ENCODE data around the gene VMP1. TPM values are rescaled to one million over a fixed set of nuclear protein-coding genes. Genes with fewer than 3 reads are reported as not detected.

VMP1 gene
- total and polyA plus RNA-seq, 2 of the 13 experiments (the other 11 are each of a cell fraction or from before 2014, with no cell fraction given), result 186 to 271 TPM

GRCh38 chr17:59842901-59843652 is 135.6 kb downstream of the VMP1 start (continued):
- no peak; the same call in 1 of the 2 replicates for TF ChIP-seq AHR (CRISPR knock-in tag; IDR thresholded peaks at IDR 0.05)
- TF ChIP-seq ZBTB26 (CRISPR knock-in tag; IDR thresholded peaks at IDR 0.05; ENCODE audit: borderline replicate concordance), result no peak
- no peak; the same call in 1 of the 2 replicates for TF ChIP-seq ZKSCAN1 (IDR thresholded peaks at IDR 0.05; ENCODE audit: low read length)
- TF ChIP-seq MLXIP (CRISPR knock-in tag; IDR thresholded peaks at IDR 0.05; ENCODE audit: borderline replicate concordance), result no peak
- TF ChIP-seq SP2 (CRISPR knock-in tag; IDR thresholded peaks at IDR 0.05), result no peak; the same call in 1 of the 2 replicates
- TF ChIP-seq HNRNPH1 (optimal IDR thresholded peaks at IDR 0.05; ENCODE audit: low read depth, low read length), result no peak
- no peak; the same call in 1 of the 2 replicates for TF ChIP-seq ZNF766 (CRISPR knock-in tag; IDR thresholded peaks at IDR 0.05; ENCODE audit: borderline replicate concordance)
- TF ChIP-seq GPN1 (CRISPR knock-in tag; IDR thresholded peaks at IDR 0.05; ENCODE audit: borderline replicate concordance), result no peak
- TF ChIP-seq ZNF547 (CRISPR knock-in tag; IDR thresholded peaks at IDR 0.05), result peak; percentile 67
- peak; percentile 9; the same call in 1 of the 2 replicates for TF ChIP-seq GFI1 (CRISPR knock-in tag; IDR thresholded peaks at IDR 0.05; ENCODE audit: borderline replicate concordance)
- TF ChIP-seq KDM5B (CRISPR knock-in tag; IDR thresholded peaks at IDR 0.05; ENCODE audit: borderline replicate concordance), result no peak
- TF ChIP-seq ETS1 (CRISPR knock-in tag; IDR thresholded peaks at IDR 0.05), result no peak
- no peak for TF ChIP-seq GABPA (IDR thresholded peaks at IDR 0.05; ENCODE audit: low read depth, low read length)
- TF ChIP-seq GABPA (CRISPR knock-in tag; IDR thresholded peaks at IDR 0.05; ENCODE audit: low read depth), result peak; percentile 57
- TF ChIP-seq ZNF619 (CRISPR knock-in tag; IDR thresholded peaks at IDR 0.05), result no peak
- no peak for TF ChIP-seq RFX5 (IDR thresholded peaks at IDR 0.05; ENCODE audit: low read depth, low read length)
- no peak for TF ChIP-seq MYNN (CRISPR knock-in tag; IDR thresholded peaks at IDR 0.05; ENCODE audit: low read depth)
- 0 out of 2 replicates have a peak, but pooled peaks have one; percentile 52 for TF ChIP-seq ZNF180 (CRISPR knock-in tag; IDR thresholded peaks at IDR 0.05; ENCODE audit: borderline replicate concordance, low read depth)
- peak; percentile 64; the same call in 1 of the 2 replicates for TF ChIP-seq ZNF790 (CRISPR knock-in tag; IDR thresholded peaks at IDR 0.05; ENCODE audit: borderline replicate concordance)
- TF ChIP-seq ZNF136 (CRISPR knock-in tag; IDR thresholded peaks at IDR 0.05; ENCODE audit: low read depth), result peak; percentile 85
- no peak for TF ChIP-seq MBNL3 (CRISPR knock-in tag; conservative IDR thresholded peaks at IDR 0.05)
